Vagina (tissue), 2 donors: ENCODE measurements around the gene ACTL6A. TPM values are rescaled to one million over a fixed set of nuclear protein-coding genes. Genes with fewer than 3 reads are reported as not detected.
"Not testable (repeated sequence)": the region's sequence is repeated elsewhere in the genome, so short reads cannot be mapped to it uniquely, and the experiment has no call there.

Experiments used
- DNase-seq, 2 donors: peaks; one replicate each; pipeline ENCODE4 v3.0.0-alpha.2; 2017; ENCODE audit errors: extremely low spot score in 2 of 2
- H3K27ac ChIP-seq: fragments of 200-600 bp; sonication (generic); one replicate; pipeline ENCODE4 v1.5.1; 2019
- H3K27me3 ChIP-seq: fragments of 200-600 bp; sonication (generic); one replicate; pipeline ENCODE4 v1.5.1; 2019
- H3K36me3 ChIP-seq, 2 donors: fragments of 200-600 bp; sonication (generic); one replicate each; pipeline ENCODE4 v1.5.1; 2017 to 2019
- H3K4me1 ChIP-seq: fragments of 200-600 bp; sonication (generic); one replicate; pipeline ENCODE4 v1.5.1; 2019
- H3K4me3 ChIP-seq, 2 donors: fragments of 200-600 bp; sonication (generic); 1 replicate in 1 of 2; 2 replicates in 1 of 2; pipeline ENCODE4 v1.5.1; 2016 to 2019
- H3K9me3 ChIP-seq: fragments of 200-600 bp; sonication (generic); one replicate; pipeline ENCODE4 v1.5.1; 2019
- CTCF ChIP-seq, 3 experiments: fragments of 450-650 bp in 2 of 3; fragments of 200-600 bp in 1 of 3; sonication (generic) in 1 of 3; IDR thresholded peaks; one replicate each; pipeline ENCODE4 v1.5.1; 2017 to 2019; ENCODE audit warnings: antibody characterized with exemption in 3 of 3, mild to moderate bottlenecking in 2 of 3, moderate library complexity in 2 of 3
- POLR2A ChIP-seq, 2 donors: fragments of 450-650 bp; IDR thresholded peaks; one replicate each; pipeline ENCODE4 v1.6.1; 2017; ENCODE audit warnings: antibody characterized with exemption in 2 of 2, mild to moderate bottlenecking in 2 of 2, moderate library complexity in 2 of 2
- POLR2AphosphoS5 ChIP-seq, 2 donors: sonication (generic); formaldehyde crosslinking; IDR thresholded peaks; one replicate each; pipeline ENCODE4 v1.9.0; 2017; ENCODE audit warnings: antibody characterized with exemption in 2 of 2, mild to moderate bottlenecking in 2 of 2, low read depth in 1 of 2; ENCODE audit not compliant: insufficient read depth in 1 of 2
- intact Hi-C: fragments of 100-400 bp; cut with DNase I; formaldehyde crosslinking; loops from one replicate; pipeline ENCODE4 v1.15.1; 2023
- total RNA-seq: library from RNA; depleted of rRNA; stranded (reverse); fragments of >200 nt; gene quantifications from one replicate; pipeline ENCODE4 v1.2.3, GENCODE V29; 2016

The ACTL6A gene
- 21.9 TPM for total RNA-seq

GRCh38 chr3:179562591-179563270, at the start of gene ACTL6A:
Gene ACTL6A (plus strand): TSS chr3:179562926. CDS start chr3:179563093, 167 bp downstream.
- intact Hi-C loops: loop anchor here (10.0 kb wide), 1 partner anchor 138 kb away; no protein-coding TSS in a partner anchor
- no peak for TF ChIP-seq POLR2A (IDR thresholded peaks at IDR 0.05)
- TF ChIP-seq POLR2AphosphoS5 (IDR thresholded peaks at IDR 0.05; ENCODE audit: insufficient read depth in 1 of 2, low read depth in 1 of 2): peak; percentile 88 to 91

GRCh38 chr3:179513862-179514261, 48.9 kb upstream of the ACTL6A start:
- no peaks in the 10 kb centered on the region for H3K27me3 ChIP-seq
- H3K9me3 ChIP-seq: no peaks in the 10 kb centered on the region
- TF ChIP-seq POLR2A (IDR thresholded peaks at IDR 0.05) (no peak), CTCF (IDR thresholded peaks at IDR 0.05) (no peak), POLR2AphosphoS5 (IDR thresholded peaks at IDR 0.05; ENCODE audit: insufficient read depth in 1 of 2, low read depth in 1 of 2) (no peak)
- no peaks in the 10 kb centered on the region for H3K4me1 ChIP-seq
- no peak overlapping the region for H3K27ac ChIP-seq
- no peak for DNase-seq
- no peak overlapping the region for H3K4me3 ChIP-seq
- H3K36me3 ChIP-seq: no peaks in the 10 kb centered on the region
- intact Hi-C loops: no loop called here

More at GRCh38 chr3:179562591-179563270, at the start of gene ACTL6A:
- H3K4me1 ChIP-seq: peaks cover 24% of the 10 kb centered on the region
- H3K4me3 ChIP-seq: peak within 1 kb of the TSS; percentile 62 to 89
- no peaks in the 10 kb centered on the region for H3K9me3 ChIP-seq
- DNase-seq: peak; percentile 98 to 100
- peak within 1 kb of the TSS; percentile 88 for H3K27ac ChIP-seq
- no peaks in the 10 kb centered on the region for H3K27me3 ChIP-seq
- H3K36me3 ChIP-seq: no peaks in the 10 kb centered on the region

- H3K4me3 ChIP-seq, intact Hi-C loops, H3K27me3 ChIP-seq, H3K9me3 ChIP-seq, DNase-seq, H3K4me1 ChIP-seq, H3K36me3 ChIP-seq, H3K27ac ChIP-seq: not testable (repeated sequence)
Observed at GRCh38 chr3:179516461-179517251, 46.1 kb upstream of the ACTL6A start.

- no peak for TF ChIP-seq POLR2AphosphoS5 (IDR thresholded peaks at IDR 0.05; ENCODE audit: insufficient read depth in 1 of 2, low read depth in 1 of 2)
- no peak for TF ChIP-seq POLR2A (IDR thresholded peaks at IDR 0.05)
- TF ChIP-seq CTCF (IDR thresholded peaks at IDR 0.05): no peak
- Histone ChIP-seq H3K9me3 (no peaks in the 10 kb centered on the region), H3K4me1 (peaks cover 12% of the 10 kb centered on the region), H3K27me3 (no peaks in the 10 kb centered on the region), H3K36me3 (no peaks in the 10 kb centered on the region), H3K27ac (peak overlapping the region; percentile 14), H3K4me3 (no peak overlapping the region)
- intact Hi-C loops: no loop called here
- DNase-seq: no peak
Observed at GRCh38 chr3:179526482-179526881, 36.2 kb upstream of the ACTL6A start.

- Histone ChIP-seq H3K36me3 (no peaks in the 10 kb centered on the region), H3K4me1 (peaks cover 12% of the 10 kb centered on the region), H3K27ac (peak overlapping the region; percentile 14), H3K27me3 (no peaks in the 10 kb centered on the region), H3K4me3 (peak overlapping the region in 1 of 2 donors; percentile 13), H3K9me3 (no peaks in the 10 kb centered on the region)
- TF ChIP-seq POLR2A (IDR thresholded peaks at IDR 0.05) (no peak), POLR2AphosphoS5 (IDR thresholded peaks at IDR 0.05; ENCODE audit: insufficient read depth in 1 of 2, low read depth in 1 of 2) (peak in 1 of 2 donors; percentile 38)
- intact Hi-C loops: no loop called here
- no peak for DNase-seq
Observed at GRCh38 chr3:179526989-179527391, 35.7 kb upstream of the ACTL6A start.

GRCh38 chr3:179528772-179529171, 34.0 kb upstream of the ACTL6A start:
- Histone ChIP-seq H3K9me3 (no peaks in the 10 kb centered on the region), H3K4me1 (peaks cover 12% of the 10 kb centered on the region), H3K4me3 (no peak overlapping the region), H3K27ac (no peak overlapping the region), H3K27me3 (no peaks in the 10 kb centered on the region), H3K36me3 (no peaks in the 10 kb centered on the region)
- intact Hi-C loops: no loop called here
- TF ChIP-seq POLR2AphosphoS5 (IDR thresholded peaks at IDR 0.05; ENCODE audit: insufficient read depth in 1 of 2, low read depth in 1 of 2) (no peak), POLR2A (IDR thresholded peaks at IDR 0.05) (no peak), CTCF (IDR thresholded peaks at IDR 0.05) (no peak)
- DNase-seq: no peak
